Stimulated activated CD4-positive, alpha-beta T cell treated with anti-CD3 and anti-CD28 coated beads, Interleukin-2, amount 100 ng/mL, for 4 hours (primary cell): ENCODE measurements around the gene C5orf34.
"Not testable (repeated sequence)": the region's sequence is repeated elsewhere in the genome, so short reads cannot be mapped to it uniquely, and the experiment has no call there.

ENCODE experiments used
- DNase-seq: peaks from one replicate; pipeline ENCODE4 v3.0.0-alpha.2; 2020; ENCODE audit warnings: low read depth

Gene C5orf34, protein sequence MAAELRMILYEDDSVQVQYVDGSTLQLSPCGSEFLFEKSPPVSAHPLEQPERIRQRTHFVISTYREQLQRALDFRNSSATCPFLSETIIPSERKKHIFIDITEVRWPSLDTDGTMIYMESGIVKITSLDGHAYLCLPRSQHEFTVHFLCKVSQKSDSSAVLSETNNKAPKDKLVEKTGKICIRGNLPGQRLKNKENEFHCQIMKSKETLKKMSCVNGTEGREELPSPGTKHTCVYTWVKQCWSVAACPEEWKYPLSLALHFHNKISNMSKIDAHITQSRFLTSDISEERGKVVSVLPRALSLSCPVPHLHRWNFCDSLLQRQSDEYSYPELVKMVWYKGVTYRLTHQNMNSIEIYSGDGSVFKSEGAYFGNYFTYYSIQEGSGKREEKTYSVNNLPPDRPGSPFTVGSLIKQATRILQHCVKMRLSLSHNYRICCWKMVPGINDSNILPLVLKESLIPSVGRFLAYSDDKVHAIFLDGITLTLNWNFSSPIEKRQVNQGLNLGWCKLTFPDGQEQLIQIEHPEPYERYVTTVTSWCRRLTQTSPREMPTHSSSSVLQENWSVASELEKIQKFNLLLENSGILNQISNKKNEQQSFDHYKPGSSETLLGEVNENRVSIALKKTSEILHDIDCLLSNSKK

DNA sequence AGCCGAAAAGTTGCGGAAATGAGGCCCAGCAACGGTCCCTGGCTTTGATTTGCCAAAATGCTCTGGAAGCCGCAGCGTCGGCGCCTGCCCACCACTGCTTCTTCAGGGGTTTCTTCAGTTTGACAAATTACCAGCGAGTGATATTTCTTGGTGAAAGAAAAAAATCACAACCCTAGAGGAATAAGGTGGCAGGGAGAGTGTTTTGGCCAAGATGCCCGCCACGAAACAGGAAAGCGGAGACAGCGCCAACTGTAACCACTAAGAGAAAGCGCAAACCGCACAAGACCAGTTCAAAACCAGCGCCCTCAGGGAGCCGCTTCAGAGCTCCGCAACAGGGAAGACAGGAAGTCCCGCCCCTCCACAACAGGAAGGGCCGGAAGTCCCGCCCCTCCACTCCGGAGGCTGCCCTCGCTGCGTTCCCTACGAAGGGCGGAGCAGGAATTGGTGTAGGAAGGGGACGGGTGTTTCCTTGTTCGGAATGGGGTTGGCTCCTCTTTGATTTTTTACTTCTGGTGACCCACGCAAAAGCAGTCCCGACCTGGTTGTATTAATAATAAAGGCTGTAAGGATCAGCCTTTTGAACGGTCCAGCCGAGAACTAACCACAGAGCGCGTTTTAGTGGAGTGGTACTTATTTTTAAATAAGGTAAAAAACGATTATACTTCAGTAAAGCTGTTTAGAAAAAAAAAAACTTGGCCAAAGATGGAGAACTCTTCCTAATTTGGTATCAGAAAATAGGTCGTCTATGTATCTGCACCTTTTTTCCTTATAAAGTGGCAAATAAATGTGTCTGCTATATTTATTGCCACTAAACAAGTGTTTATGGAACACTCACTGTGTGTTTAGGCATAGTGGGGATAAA lies at the start of gene C5orf34:
TSS of gene C5orf34 (minus strand) at position 333 of the 862 bp plus-strand sequence. CDS start 5,809 bp downstream, outside the sequence.
- DNase-seq: peak; percentile 92

DNA sequence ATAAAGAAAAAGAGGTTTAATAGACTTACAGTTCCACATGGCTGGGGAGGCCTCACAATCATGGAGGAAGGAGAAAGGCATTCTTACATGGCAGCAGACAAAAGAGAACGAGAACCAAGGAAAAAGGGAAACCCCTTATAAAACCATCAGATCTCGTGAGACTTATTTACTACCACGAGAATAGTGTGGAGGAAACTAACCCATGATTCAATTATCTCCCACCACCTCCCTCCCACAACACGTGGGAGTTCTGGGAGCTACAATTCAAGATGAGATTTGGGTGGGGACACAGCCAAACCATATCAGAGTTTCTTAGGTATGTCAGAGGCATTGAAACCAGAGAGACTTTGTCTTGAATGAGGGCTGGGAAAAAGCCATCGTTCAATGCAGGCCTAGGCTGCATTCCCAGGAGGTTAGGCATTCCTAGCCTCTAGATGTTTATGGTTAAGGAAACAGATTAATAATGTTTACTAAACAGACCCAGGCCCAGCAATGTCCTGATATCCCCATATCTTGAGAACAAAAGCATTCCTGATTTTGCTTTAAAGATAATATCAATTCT lies 49.4 kb upstream of the C5orf34 start:
- no peak for DNase-seq

DNA sequence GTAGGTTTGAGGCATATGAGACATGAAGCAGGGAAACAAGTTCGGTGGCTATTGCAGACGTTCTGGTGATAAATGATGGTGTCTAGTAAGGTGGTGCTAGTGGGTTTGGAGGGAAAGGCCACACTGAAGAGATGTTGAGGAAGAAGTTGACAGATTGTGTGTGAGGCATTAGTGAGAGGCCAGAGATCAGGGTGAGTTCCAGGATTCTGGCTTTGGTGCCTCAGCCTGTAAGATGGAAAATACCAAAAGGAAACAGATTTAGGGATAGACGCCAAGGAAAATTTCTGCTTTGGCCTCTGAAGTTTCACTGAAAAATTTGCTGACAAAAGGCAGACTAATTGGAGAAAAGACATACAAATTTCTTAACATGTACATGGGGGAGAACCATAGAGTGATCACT lies 48.4 kb upstream of the C5orf34 start:
- DNase-seq: no peak

DNA sequence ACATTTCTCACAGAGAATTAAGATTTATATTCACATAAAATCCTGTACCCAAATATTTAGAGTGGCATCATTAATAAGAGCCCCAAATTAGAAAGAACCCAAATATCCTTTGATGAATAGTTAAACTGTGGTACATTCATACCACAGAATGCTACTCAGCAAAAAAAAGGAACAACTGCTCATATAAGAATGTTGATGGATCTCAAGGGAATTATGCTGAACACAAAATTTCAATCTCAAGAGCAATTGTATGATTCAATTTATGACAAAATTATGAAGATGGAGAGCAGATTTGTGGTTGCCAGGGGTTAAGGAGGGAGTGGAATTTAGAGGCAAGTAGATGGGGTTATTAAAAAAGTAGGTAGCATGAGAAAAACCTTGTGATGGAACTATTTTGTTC lies 46.4 kb upstream of the C5orf34 start:
- DNase-seq: no peak

DNA sequence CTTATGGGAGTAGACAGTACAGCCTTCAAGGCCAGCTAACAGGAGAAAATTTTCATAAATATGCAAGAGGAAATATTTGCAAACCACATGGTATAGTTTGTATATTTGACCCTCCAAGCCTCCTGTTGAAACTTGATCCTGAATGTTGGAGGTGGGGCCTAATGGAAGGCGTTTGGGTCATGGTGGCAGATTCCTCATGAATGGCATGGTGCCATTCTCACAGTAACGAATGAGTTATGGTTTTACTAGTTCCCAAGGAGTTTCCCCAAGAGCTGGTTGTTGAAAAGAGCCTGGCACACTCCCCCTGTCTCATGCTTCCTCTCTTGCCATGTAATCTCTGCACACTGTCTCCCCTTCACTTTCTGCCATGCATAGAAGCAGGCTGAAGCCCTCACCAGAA lies 45.2 kb upstream of the C5orf34 start:
- no peak for DNase-seq

DNA sequence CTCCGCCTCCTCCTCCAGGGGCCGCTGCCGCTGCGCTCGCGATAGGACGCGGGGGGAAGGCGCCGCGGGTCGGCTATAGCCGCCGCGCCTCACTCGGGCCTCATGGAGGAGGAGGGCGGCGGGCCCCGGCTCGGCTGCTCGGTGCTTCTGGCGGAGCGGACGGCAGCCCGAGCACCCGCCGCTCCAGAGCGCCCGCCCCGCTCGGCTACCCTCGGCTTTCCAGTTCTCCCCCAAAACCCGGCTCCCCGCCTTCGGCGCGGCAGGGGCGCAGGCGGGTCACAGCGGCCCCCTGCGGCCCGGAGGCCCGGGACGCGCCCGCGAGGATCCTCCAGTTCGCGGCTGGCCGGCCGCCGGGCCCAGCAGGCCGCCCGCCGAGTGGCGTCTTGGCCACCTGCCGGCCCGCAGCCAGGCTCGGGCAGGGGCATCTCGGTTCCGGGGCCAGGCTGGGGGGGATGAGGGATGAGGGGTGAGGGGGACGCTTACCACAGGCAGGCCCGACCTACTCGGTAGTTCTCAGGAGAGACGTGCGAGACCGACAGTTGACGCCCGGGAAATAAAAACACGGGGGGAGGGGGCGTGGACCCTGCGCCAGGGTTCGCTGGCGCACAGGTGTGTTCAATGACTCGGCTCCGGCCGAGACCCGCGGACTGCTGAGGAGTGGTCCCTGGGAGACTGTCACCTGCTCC lies 42.1 kb upstream of the C5orf34 start, which contains the start of gene PAIP1:
TSS of gene PAIP1 (minus strand) at position 221 of the 686 bp plus-strand sequence. CDS start 231 bp downstream, outside the sequence.
- peak; percentile 72 for DNase-seq

DNA sequence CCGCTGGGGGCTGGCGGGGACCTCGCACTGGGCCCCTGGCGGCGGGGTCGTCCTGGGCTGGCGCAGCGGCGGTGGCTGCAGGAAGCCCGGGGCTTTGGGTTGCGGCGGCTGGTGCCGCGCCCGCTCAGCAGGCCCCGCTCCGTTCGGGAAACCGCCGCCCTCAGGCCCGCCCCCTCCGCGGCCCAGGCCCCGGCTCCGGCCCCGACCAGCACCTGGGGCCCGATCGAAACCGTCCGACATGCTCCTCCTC lies 41.6 kb upstream of the C5orf34 start:
- not testable (repeated sequence) for DNase-seq

DNA sequence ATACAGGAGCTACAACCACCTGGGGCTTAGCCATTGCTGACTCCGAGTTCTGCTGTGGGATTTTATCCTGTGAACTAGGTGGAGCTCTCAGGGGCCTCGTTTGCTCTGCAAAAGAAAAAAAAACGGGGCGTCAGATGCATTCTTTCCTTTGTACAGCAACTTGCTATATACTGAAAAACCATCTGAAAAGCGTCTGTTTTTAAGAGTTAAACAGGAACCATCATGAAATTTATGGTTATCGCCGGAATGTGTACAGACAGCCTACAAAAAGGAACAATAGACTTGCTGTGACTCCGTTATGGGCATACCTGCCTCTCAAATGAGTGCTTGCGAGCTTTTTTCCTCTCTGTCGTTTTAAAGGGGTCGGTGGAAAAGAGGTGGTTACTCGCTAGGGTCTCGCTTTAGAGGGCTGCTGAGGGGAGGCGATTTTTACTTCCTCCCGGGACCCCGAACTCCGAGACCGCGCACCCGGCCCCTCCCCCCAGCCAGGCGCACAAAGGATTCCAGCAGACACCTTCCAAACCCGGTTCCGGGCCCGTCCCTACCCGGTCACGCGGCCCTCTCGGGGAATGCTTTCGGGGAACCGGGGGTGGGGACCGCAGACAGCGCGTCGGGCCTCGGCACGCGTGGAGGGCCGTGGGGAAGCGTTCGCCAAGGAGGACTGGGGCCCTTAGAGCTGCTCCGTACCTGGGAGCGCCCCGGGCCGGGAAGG lies 41.1 kb upstream of the C5orf34 start:
- DNase-seq: peak; percentile 31

DNA sequence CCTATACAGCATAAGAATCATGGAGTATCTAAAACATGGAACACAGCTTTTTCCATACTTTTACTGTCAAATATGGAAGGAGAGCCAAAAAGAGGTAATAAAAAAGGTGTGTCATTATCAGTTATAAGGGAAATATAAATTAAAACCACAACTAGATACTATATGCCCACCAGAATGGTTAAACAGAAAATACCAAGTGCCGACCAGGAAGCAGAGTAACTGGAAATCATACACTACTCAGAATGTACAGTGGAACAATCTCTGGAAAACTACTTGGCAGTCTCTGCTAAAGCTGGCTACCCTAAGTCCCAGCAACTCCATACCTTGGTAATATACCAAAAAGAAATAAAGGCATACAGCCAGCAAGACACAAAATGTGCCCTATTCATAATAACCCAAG lies 39.5 kb upstream of the C5orf34 start:
- DNase-seq: no peak

DNA sequence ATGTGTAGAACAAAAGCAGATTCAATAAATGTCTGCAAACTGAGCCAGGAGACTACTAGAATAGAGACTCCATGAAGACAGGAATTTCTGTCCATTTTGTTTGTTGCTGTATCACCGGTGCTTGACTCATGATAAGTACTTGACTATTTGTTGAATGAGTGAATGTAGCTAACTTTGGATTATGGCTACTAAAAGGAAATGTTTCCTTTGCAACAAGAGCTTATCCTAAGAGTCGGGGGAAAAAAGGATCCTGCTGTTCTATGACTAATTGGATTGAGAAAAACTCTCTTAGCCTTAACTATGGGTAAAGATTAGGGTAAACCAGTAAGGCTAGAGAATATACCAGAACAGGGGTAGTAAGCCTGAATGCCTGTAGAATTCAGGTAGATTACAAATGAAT lies 38.4 kb upstream of the C5orf34 start:
- DNase-seq: no peak

DNA sequence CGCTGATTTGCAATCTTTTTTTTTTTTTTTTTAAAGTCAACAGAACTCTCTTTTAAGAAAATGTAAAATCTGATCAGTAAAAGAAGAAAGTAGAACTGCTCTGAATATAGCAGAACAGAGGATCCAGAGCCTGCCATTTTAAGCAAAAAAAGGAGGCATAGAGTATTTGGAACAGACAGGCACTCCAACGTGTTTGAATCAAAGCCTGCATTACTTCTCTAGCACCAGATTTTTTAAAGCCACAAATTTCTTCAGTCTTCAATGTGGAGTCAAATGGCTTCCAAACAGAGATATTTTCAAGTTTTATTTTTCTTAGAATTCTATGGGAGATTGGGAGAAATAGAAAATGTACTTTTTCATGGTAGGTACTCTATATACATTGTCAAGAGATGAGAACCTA lies 36.8 kb upstream of the C5orf34 start:
- no peak for DNase-seq

DNA sequence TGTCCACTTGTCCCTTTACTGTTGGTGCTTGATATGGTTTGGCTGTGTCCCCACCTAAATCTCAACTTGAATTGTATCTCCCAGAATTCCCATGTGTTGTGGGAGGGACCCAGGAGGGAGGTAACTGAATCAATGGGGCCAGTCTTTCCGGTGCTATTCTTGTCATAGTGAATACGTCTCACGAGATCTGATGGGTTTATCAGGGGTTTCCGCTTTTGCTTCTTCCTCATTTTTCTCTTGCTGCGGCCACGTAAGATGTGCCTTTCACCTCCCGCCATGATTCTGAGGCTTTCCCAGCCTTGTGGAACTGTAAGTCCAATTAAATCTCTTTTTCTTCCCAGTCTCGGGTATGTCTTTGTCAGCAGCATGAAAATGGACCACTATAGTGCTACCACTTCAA lies 34.3 kb upstream of the C5orf34 start:
- not testable (repeated sequence) for DNase-seq

DNA sequence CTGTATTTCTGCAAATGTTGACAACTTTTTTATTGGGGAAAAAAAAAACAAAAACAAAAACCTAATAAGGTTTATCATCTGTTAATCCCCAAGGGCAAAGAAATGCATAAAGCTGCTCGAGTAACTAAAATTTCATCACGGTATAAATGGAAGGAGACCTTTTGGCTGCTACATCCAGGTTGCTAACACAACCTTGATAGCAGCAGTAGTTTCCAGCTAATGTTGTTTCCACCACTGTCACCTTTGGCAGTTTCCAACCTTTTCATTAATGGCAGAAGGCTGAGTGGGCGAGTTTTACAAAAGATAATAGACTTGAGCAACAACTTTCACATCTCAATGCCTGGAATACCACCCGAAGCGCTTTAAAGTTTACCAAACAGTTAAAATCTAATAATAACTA lies 33.4 kb upstream of the C5orf34 start:
- DNase-seq: no peak

DNA sequence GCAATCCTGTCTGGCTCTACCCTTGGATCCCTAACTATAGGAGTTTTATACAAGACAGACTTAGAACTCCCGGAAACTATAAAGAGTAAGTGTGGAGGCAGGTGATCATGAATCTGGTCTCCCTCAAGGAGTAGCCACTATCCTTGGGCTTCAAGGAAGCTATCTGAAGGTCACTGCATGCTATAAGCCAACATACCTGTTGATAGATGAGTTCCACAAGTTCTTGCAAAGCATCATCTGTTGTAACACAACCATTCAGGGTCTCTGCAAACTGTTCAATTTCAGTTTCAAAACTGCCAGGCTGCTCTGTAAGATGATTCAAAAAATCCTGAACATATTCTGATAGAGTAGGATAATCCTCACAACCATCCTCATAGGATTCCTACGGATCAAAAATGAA lies 32.6 kb upstream of the C5orf34 start:
- no peak for DNase-seq

DNA sequence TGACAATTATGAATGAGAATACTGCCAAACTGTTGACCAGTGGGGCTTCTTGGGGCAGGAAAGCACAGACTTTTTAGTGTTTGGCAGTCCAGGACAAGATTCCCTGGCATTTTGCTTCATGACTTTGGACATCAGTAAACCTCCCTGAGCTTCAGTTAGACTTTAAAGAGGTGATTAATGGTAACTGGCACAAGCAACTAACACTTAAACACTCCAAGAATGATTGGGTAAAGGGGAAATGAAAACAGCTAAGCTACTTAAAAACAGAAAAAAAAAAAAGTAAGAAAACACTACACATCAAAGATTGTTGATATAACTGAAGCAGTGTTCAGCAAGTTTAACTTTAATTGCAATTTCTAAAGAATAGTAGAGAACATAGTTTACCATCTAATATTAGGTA lies 28.5 kb upstream of the C5orf34 start:
- DNase-seq: no peak

DNA sequence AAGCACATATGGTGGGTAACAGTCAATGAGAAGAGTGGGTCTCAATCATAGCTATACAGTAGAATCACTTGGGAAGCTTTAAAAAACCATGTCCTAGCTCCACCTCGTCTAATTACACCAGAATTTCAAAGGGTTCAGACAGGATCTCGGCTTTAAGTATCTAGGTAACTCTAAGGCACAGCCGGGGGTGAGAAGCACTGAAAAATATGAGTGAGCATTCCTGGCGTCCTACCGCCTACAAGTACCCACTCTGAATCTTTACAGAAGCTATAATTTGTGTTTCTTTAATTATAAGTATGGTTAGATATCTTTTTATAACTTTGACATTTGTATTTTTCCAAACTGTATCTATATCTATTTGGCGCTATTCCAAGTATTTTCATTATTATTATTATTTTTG lies 25.8 kb upstream of the C5orf34 start:
- DNase-seq: no peak

DNA sequence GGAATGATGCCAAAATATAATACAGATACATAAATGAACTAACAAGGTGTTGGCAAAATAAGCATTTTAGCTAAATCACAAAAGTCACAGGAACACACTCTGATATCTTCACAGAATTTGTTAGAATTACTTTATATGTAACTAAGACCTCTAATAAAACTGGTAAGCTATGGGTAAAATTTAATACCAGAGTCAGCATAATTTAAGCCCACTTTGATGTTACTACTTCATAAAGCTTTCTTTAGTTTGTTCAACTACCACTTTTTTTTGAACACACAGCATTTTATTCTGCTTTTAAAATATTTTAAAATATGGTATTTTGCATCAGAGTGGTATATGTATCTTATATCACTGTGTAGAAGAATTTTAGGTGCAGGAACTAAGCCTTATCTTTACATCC lies 22.0 kb upstream of the C5orf34 start:
- DNase-seq: no peak

DNA sequence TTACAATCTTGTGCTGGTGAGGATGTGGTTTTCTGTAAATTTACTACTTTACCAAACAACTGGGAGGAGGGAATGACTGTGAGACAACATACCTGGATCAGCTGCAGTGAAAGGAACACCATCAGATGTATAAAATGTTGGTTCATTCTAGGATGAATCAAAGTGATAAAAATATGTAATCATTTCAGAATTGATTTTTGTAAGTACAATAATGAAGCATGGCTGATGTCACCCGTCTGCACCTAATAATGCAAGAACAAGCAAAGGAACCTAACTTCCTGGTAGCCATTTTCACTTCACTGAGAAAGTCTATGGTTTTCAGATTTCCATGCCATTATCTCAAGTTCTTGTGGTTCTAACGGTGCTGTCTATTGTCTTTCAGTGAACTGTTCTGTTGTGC lies 18.7 kb upstream of the C5orf34 start:
- DNase-seq: no peak

DNA sequence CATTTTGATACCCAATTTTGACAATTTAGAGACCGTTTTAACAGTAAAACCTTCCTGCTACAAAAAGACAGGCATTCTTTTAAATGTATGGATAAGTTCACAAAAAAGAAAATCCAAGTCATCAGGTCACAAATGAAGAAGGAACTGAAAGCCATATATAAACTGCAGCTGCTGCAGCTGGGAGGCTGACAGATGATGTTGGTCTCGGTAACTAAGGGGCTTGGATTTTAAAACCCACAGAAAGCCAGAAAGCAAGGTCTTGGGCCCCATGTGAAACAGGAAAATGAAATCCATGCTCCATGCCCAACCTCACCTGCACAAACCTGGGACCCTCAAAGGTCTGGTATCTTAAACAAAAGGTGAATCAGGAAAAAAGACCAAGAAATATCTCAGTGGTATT lies 15.7 kb upstream of the C5orf34 start:
- no peak for DNase-seq

DNA sequence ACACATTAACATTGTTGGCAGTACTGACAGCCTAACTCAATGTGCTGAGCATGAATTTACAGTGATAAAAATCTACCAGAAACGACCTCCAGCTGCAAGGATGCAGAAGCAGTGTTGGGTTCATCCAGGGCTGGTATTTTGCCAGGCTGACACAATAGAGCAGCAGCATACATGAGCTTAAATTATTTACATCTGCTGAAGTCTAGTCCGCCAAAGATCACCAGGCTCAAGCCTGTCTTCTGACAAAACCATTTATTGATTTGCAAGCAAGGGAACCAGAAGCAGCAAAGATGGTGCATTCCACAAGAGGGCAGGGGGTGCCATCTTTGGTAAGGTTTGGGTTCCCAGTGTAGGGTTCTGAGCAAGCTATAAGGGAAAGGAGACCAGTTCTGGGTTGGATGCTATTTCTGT lies 8.7 kb upstream of the C5orf34 start:
- no peak for DNase-seq

DNA sequence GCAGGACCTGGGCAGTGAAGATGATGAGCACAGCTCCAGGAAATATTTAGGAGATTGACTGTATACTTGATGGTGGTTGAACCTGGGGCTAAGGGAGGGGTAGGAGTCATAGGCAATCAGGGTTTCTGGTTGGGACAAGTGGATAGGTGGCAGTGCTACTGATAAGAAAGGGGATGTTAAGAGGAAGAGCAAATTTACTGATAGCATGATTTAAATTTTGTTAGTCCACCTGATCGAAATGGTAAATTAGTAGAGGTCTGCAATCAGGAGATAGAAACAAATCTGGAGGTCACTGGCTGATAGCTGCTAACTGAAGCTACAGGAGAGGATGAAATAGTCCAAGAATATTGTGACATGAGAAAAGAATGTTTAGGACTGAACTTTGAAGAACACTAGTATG lies 5.7 kb upstream of the C5orf34 start:
- DNase-seq: no peak
